RPMI7951 (cell line): ENCODE measurements around the gene PCIF1. TPM values are rescaled to one million over a fixed set of nuclear protein-coding genes. Genes with fewer than 3 reads are reported as not detected.
"Not testable (repeated sequence)": the region's sequence is repeated elsewhere in the genome, so short reads cannot be mapped to it uniquely, and the experiment has no call there.

Source experiments
- DNase-seq: peaks from one replicate; pipeline ENCODE4 v3.0.0-alpha.2; 2012; ENCODE audit warnings: low read depth
- total RNA-seq: library from RNA; depleted of rRNA; stranded (reverse); fragments of >200 nt; shearing (Covaris generic); gene quantifications from 2 replicates; pipeline ENCODE4 v1.2.3, GENCODE V29; 2014

The PCIF1 gene
- total RNA-seq, 1 experiment from 2014 or later = 13.6 TPM

DNA sequence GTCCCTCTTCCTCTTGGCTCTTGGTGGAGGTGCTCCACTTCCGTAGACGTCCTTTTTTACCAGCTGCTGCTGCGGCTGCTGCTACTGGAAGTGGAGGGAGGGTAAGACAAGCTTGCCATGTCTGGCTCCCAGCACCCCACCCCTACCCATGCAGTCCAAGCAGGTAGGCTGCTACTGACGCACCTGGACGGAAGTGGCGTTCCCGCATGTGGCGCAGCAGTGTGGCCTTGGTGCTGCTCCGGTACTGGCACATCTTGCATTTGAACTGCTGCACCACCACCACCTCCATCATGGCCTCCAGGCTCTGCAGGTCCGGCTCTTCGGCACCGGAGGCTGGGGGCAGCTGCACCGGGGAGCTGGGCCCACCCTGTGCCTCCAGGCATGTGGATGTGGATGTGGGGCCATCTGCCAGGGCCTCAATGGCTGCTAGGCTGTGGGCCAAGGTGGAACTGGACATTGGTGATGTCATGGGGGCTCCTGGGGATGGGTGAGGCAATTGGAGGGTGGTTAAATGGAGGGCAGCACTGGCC is 33.1 kb downstream of the PCIF1 start:
- no peak for DNase-seq

DNA sequence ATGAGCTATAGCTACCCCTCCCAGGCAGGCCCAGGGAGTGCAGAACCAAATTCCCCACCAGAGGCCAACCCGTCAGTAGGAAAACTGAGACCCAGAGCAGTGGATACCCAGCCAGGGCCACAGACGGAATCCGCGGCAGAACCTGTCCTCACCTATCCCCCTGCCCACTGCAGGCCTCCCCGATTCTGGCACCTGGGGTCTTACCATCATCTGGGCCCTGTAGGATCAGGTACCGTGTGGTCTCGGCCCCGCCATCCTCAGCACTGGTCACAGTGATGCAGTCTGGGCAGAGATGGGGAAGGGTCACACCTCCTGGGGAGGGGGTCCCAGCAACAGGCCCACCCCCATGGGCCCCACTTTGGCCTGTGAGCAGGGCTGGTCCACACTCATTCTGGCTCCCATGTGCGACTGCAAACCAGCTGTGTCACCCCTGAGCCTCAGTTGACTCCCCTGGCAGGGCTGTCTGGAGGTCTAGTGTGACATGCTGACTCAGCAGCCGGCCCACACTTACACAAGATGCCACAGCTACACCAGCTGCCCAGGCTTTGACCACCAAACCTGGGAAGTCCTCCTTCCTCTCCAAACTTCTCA is 33.7 kb downstream of the PCIF1 start:
- no peak for DNase-seq

DNA sequence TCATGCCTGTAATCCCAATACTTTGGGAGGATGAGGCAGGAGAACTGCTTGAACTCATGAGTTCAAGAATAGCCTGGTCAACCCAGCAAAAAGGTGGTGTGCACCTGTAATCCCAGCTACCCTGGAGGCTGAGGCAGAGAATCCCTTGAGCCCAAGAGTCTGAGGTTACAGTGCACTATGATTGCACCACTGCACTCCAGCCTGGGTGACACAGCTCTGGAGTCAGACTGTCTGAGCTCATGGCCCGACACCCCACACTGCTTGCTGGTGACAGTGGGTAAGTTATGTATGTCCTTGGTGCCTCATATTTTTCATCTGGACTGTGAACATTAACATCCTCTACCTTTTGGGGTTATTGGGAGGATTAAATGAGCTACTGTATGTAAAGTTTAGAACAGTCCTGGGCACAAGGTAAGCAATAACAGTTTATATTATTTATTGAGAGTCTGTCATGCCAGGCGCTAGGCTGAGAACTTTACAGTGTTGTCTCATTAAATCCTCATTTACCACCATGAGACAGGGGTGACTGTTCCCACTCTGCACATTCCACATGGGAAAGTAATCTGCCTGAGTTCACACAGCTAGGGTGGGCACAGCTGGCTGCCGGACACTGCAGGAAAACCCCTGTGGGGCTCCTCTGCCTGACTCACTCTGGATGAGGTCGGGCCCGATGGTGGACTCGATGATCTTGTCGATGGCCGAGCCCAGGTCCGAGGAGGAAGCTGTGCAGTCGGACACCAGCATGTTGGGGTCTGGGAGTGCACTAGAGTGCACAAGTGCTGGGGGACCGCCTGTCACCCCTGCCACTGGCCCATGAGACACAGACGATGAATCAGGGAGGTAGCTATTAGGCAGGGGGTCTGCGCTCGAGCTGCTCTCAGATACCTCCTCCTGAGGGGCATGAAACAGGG is 34.6 kb downstream of the PCIF1 start:
- DNase-seq = peak; percentile 73

DNA sequence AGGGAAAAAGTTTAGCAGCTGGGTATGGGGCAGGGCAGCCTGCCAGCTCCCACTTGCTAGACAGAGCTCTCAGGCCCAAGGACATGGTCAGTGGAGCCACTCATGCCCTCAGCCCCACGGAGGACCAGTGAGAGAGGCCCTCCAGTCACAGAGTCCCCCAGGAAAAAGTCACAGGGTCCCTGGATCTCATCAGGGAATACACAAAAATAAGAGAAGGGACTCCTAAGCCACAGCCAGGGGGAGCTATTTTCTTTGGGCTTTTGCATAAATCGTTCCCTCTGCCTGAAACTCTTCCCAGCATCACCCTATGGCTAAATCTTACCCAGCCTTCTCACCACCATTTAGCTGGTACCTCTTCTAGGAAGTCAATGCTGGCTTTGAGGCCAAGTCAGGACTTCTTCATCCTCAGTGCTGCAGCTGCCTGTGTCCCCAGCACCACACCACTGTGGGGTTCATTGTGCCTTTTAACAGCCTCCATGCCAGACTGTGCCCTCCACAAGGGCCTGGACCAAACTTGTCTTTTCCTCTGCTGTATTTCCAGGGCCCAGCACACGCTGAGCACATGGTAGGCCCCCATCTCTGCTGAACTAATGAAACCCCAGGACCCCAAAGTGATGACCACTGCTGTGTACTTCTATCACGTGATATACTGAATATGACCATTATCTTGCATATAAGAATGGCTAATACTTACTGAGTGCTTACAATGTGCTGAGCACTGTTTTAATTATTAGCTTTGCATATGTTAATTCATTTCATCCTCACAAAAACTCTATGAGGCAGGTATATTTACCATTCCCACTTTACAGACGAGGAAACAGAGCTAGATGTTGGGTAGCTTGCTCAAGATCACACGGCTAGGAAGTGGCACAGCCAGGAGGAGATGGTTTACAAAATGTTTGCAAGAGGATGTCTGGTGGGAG is 35.5 kb downstream of the PCIF1 start:
- DNase-seq = peak; percentile 75

DNA sequence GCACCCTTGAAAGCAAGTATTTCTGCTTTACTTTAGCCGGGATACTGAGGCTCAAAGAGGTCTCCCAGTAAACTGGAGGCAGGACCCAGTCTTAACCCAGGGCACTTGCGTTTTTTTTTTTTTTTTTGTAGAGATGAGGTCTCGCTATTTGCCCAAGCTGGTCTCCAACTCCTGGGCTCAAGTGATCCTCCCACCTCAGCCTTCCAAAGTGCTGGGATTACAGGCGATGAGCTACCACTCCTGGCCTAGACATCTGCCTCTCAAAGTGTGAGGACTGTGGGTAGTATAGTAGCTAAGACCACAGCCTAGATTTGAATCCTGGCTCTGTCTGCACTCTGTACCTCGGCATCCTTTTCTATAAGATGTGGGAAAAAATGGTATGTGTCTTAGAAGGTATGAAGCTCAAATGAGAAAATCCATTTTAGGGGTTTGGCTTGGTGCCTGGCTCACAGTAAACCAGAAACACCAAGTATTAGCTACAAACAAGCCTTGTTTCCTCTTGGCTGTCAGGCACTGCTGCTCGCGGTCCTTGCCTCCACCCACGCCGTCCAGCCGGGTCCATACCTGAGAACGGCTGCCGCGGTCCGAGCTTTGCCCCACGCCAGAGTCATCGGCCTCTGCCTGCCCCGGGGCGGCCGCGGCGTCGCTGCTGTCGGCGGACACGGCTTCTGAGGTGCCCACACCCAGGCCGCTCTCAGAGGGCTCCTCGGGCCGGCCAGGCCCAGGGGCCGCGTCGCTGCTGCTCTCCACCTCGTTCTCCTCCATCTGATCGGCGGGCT is 36.4 kb downstream of the PCIF1 start:
- DNase-seq = peak; percentile 39

DNA sequence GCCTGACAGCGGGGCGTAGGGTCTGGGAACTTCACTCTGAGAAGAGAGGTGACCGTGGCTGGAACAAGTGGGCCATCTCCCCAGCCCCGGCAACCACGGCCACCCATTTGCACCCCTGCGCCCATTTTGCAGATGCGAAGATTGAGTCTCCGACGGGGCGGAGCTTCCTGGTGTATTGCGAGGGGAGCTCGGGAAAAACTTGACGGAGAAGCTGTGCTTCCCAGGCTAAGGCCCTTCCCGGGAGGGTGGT is 36.9 kb downstream of the PCIF1 start:
- no peak for DNase-seq

DNA sequence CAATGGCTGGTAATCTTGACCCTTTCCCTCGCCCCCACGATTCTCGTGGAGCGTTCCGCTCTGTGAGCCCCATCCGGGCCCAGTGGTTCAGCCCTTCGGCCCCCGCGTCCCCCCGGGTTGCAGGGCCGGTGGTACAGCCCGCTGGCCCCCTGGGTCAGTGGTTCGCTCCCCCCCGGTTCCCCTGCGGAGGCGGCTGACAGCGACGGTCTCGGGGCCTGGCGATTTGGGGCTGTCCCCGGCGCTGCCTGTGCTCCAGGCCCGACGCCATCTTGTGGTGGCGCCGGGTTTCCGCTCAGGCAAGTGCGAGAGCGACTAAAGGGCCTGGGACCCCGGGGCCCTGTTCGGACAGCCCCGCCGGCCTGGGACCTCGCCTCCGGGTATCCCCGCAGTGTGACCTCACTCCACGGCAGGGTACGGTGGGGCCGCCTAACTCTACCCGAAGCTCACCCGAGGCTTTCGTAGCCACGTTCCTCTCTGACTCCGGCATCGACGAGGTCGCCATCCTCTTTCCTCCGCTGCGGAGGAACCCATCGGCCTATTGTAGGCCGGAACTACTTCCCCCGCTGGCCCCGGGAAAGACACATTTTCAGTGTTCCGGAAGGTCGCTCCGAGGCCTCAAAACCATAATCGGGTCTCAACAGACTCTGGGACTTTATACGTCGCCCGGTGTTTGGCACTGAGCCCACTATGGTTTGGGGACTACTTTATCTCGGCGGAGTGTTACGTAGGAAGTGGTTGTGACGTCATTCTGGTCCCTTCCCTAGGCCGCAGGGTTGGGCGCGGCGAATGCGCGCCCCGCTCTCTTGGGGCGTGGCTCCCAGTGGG is 37.4 kb downstream of the PCIF1 start, which contains the start of gene ZNF335:
ZNF335 (minus strand) TSS at position 529 of the 825 bp plus-strand sequence. CDS start 793 bp downstream, outside the sequence.
- peak; percentile 97 for DNase-seq

DNA sequence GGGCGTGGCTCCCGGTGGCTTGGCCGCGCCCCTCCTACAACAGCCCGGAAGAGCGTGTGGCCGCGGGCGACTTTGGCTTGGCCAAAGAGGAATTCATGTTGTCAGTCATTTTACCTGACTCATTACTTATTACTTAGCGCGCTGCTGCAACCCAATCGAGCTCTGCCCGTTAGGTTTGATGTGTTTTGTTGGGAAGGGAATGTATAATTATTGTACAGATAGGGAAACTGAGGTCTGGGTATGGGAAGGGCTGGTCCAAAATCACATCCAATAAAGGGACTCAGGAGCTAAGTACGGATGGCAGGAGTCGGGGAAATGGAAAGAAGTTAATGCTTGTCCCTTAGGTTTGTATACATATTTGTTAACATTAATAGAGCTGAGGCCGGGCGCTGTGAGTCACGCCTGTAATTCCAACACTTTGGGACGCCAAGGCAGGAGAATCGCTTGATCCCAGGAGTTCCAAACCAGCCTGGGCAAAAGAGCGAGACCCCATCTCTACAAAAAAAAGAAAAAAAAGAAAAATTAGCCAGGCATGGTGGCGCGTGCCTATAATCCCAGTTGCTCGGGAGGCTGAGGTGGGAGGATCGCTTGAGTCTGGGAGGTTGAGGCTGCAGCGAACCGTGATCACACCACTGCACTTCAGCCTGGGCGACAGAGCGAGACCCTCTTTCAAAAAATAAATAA is 38.2 kb downstream of the PCIF1 start:
- DNase-seq = peak; percentile 98

DNA sequence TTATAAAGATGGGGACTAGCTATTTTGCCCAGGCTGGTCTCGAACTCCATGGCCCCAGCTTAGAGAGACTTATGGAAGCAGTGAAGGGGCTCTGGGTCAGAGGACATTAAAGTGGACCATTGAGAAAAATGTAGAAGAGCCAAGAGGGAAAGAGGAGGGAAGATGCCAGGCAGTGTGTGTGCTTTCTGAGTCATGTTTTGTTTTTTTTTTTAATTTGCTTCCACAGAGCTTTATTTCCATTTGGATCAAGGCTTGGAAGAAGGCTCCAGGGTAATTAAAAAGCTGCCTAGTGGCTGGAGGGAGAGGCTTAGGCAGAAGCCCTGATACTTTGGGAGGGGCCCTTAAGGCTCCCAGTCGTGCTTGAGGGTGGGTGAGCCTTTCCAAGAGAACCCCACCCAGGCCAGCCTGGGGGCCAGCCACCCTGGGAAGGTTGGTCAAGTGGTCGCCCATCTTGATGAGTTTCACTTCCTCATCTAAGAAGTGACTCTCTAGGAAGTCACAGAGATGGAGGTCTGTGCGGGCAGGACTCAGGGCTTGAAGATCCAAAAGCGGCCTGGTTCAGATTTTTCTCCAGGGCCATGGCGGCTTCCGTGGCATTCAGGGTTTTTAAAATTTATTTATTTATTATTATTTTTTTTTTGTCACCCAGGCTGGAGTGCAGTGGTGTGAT is 40.5 kb downstream of the PCIF1 start:
- DNase-seq = peak; percentile 35

DNA sequence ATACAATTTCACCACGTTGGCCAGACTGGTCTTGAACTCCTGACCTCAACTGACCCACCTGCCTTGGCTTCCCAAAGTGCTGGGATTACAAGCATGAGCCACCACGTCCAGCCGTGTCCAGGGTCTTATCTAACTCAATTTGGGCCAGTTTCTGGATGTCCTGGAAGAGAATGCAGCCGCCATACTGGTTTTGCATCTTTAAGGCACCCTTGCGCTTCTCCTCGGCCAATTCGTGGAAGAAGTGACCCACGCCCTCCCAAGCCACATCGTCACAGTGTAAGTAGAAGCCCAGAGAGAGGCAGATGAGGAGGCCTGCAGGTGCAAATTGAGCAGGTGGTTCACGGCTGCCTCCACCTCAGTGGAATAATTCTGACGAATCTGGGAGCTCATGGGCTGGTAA is 41.2 kb downstream of the PCIF1 start:
- no peak for DNase-seq

DNA sequence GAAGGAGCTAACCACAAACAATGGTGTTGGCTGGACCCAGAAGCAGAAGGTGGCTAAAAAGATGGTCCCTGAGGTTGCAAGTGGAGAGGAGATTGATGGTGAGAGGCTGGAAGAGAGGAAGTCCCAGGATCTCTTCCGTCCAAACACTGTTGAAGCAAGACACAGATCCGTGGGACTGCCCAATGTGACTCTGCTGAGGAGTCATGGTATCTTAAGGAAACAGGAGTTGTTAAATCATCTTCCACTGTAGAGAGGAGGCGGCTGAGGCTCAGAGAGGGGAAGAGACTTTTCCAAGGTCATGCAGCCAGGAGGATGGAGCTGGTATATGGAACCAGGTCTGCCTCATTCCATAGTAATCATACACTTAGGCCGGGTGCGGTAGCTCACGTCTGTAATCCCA is 41.6 kb downstream of the PCIF1 start:
- no peak for DNase-seq

DNA sequence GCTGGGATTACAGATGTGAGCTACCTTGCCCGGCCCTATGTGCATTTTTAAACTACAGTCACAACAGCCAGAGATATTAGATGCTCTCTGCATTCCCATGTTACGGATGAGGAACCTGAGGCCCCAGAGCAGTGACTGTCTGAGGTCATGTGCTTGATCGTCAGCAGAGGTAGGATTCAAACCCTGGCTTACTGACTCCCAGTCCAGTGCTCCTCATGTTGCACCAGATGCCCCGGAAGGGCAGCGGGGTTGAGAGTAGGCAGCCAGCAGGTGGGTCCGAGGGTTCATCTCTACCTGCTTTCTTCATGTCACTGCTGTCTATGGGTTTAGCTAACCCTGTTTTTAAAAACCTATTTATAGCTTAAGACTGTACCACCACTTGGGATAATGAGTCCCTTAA is 46.8 kb downstream of the PCIF1 start:
- DNase-seq = no peak

DNA sequence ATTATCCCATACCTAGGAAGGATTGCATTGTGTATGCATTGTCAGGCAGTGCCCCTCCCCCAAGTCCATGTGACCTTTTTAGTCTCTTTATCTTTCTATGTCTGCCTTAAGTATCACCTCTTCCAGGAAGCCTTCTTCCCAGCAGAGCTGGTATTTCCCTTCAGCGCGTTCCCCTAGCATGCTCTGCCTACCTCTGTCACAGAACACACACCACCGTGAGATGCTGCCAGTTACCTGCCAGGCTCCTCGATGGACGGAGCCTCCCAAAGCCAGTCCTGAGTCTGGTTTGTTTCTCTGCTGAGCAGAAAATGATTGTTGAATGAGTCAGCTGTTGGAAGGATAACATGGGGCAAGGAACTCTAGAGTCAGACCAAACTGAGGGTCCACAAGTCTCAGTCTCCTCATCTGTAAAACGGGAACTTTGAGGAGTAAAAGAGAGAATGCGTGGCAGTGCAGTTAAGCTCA is 48.8 kb downstream of the PCIF1 start:
- DNase-seq = no peak

DNA sequence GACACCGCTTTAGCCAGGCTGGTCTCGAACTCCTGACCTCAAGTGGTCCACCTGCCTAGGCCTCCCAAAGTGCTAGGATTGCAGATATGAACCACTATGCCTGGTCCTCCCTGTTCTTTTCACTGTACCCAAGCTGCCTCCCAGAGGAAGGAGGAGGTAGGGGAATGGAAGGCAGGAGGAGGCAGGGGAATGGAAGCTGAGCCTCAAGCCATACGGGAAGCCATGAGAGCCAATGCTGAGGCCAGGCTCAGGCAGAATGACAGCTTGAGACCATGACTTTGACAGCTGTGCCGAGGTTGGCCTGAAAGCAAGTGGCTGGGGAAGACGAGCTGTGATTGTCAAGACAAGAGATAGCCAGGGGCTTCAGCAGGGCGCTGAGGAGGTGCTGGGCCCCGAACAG is 51.1 kb downstream of the PCIF1 start:
- peak; percentile 56 for DNase-seq

DNA sequence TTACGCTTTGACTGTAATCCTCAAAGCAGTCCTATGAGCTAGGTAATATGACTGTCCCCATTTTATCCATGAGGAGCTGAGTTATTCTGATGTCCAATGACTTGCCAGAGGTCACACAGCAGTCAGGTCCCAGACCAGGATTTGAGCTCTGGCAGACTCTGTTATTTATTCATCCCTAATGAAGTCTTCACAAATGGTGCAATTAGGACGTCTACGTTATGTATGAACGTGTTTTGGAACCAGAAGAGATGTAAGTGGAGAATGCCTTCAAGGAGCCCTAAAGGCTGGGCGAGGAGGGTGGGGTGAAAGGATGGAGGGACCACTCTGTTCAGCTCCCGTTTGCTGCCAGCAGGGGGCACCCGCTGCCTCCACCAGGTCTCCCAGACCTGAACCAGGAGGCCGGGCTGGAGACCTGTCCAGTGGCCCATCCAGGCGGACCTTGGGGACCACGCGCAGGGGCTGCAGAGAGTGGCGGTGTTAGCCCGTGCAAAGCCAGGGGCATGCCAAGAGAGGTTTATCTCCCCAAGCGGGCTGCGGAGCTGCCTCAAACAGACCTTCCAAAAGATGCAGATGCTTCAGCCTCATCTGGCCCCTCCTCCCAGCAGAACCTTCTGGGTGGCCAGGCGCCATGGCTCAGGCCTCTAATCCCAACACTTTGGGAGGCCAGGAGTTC is 52.8 kb downstream of the PCIF1 start:
- DNase-seq = peak; percentile 67

DNA sequence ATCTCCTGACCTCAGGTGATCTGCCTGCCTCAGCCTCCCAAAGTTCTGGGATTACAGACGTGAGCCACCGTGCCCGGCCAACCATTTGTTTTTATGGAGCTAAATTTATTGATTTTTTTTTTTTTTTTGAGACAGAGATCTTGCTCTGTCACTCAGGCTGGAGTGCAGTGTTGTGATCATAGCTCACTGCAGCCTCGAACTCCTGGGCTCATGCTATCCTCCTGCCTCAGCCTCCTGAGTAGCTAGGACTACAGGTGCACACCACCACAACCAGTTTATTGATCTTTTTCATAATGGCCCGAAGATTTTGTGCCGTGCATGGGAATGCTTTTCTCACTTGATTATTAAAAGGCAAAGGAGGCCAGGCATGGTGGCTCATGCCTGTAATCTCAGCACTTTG is 54.3 kb downstream of the PCIF1 start:
- not testable (repeated sequence) for DNase-seq

DNA sequence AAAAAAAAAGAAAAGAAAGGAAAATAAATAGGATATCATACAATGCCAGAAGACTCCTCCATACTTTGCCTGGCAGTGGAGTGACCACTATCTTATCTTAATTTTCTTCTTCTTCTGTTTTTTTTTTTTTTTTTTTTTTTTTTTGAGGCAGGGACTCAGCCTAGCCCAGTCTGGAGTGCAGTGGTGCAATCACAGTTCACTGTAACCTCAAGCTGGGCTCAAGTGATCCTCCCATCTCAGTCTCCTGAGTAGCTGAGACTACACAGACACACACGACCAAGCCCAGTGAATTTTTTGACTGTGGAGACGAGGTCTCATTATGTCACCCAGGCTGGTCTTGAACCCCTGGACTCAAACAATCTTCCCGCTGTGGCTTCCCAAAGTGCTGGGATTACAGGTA is 57.1 kb downstream of the PCIF1 start:
- DNase-seq = no peak

DNA sequence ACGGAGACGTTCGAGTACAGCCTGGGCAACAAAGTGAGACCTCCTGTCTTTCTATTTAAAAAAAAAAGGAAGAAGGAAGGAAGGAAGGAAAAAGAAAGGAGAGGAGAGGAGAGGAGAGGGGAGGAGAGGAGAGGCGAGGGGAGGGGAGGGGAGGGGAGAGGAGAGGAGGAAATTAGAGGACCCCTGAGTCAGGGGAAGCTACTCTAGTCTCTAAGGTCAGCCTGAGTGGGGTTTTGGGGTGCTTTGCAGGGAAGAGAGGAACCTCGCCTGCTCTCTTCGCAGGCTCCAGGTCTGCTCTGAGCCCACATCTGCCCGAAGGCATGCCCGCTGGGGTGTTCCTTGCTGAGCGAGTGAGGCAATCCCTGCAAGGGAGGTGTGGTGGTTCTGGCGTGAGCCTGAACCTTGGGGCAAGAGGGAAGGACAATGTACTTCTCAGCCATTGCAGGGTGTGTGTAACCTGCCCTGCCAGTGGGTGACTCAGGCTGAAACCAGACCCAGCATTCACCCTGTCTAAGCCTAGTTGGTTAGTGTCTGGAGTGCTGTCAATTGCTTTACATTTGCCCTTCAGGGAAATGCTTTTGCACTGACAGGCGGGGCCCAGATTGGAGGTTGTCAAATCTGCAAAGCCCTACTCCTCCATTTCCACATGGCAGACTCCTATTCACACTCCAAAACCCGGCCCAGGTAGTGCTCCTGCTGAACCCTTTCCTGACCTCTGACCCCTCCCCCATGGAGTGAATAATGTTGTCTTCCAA is 58.9 kb downstream of the PCIF1 start:
- peak; percentile 91 for DNase-seq
